Measurements from ENCODE around the gene LONP1.

DNA sequence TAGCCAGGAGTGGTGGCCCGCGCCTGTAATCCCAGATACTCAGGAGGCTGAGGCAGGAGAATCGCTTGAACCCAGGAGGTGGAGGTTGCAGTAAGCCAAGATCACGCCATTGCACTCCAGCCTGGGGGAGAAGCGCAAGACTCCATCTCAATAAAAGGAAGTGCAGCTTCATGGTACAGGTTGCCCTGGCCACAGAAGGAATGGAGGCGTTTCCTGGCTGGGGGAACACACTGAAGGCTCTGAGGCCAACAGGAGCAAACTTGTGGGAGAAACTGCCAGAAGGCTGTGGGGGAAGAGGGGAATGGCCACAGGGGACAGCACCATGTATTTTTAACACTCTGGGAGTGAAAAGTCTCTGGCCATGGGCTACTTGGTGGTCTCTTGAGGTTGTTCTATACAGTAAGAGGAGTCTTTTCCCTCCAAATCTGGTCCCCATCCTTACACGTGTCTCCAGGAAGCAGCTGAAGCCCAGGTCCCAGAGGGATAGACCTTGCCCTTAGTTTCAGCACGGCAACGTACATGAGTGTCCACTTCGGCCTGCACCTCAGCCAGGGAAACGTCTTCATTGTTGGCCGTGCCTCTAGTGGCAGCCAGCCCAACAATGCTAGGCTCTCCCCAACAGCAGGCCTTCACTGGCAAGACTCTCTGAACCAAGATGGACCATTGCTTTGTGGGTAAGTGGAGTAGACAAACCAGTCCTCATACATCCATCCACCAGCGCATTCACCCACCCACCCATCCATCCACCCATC is 47.1 kb downstream of the LONP1 start:
- TF ChIP-seq ZNF274 (IDR thresholded peaks at IDR 0.05; ENCODE audit: low read depth, low read length) (no peak), YY1 (IDR thresholded peaks at IDR 0.05; ENCODE audit: insufficient read depth, insufficient read length) (no peak)
